Activated CD8-positive, alpha-beta memory T cell treated with anti-CD3 and anti-CD28 coated beads, Interleukin-2, amount 10 ng/mL, durations not matched to agents 7 days and 5 days (primary cell): Measurements from ENCODE around the gene NKAPL. TPM values are rescaled to one million over a fixed set of nuclear protein-coding genes. Genes with fewer than 3 reads are reported as not detected.

Experiments
- ATAC-seq: fragments of 150-1000 bp; cut with Tn5 transposase; one replicate; pipeline ENCODE4 v1.10.0; 2021; ENCODE audit warnings: moderate library complexity
- CTCF ChIA-PET: fragments of 350-600 bp; sonication (Branson Sonifier 250); formaldehyde crosslinking; loops from one replicate; lab custom pipeline; 2021; ENCODE audit warnings: antibody characterized with exemption; lab: Charles Lee
- DNase-seq: peaks from one replicate; pipeline ENCODE4 v3.0.0-alpha.2; 2020
- H3K27ac Mint-ChIP-seq: one replicate; pipeline ENCODE4 v1.8.0; 2021; ENCODE audit warnings: mild to moderate bottlenecking, mixed read lengths
- H3K27me3 Mint-ChIP-seq: one replicate; pipeline ENCODE4 v1.8.0; 2021; ENCODE audit warnings: mixed read lengths
- H3K36me3 Mint-ChIP-seq: one replicate; pipeline ENCODE4 v1.8.0; 2021; ENCODE audit warnings: mild to moderate bottlenecking, mixed read lengths
- H3K4me1 Mint-ChIP-seq: one replicate; pipeline ENCODE4 v1.8.0; 2021; ENCODE audit warnings: mixed read lengths
- H3K4me3 Mint-ChIP-seq: one replicate; pipeline ENCODE4 v1.8.0; 2021; ENCODE audit warnings: mild to moderate bottlenecking, moderate library complexity, mixed read lengths
- H3K9me3 Mint-ChIP-seq: one replicate; pipeline ENCODE4 v1.8.0; 2022; ENCODE audit warnings: low read depth, mixed read lengths
- total RNA-seq, 2 experiments: library from RNA; stranded (reverse); gene quantifications; one replicate each; pipeline ENCODE4 v1.2.3, GENCODE V29; 2021

Gene NKAPL
- under 1 TPM in 1 of 2 experiments, not detected in 1; 0.26 TPM for total RNA-seq

GRCh38 chr6:28258877-28259777 is at the start of gene NKAPL:
Gene NKAPL, plus strand, starts transcription at chr6:28259297. Its CDS starts 75 bp downstream, at chr6:28259372.
- Mint-ChIP-seq H3K4me3 (peak within 1 kb of the TSS; percentile 28), H3K27ac (peak within 1 kb of the TSS; percentile 47), H3K27me3 (peaks cover 7% of the 10 kb centered on the region), H3K36me3 (peaks cover 8% of the 10 kb centered on the region), H3K9me3 (peaks cover 4% of the 10 kb centered on the region), H3K4me1 (peaks cover 8% of the 10 kb centered on the region)
- DNase-seq: peak; percentile 67
- CTCF ChIA-PET: no interaction called here
- peak; percentile 60 for ATAC-seq

- Mint-ChIP-seq H3K4me1 (peaks cover 34% of the 10 kb centered on the region), H3K27ac (no peak overlapping the region), H3K36me3 (peaks cover 11% of the 10 kb centered on the region), H3K27me3 (peaks cover 89% of the 10 kb centered on the region), H3K9me3 (peaks cover 6% of the 10 kb centered on the region), H3K4me3 (no peak overlapping the region)
- DNase-seq (no peak), ATAC-seq (no peak)
- CTCF ChIA-PET: no interaction called here
Observed at GRCh38 chr6:28209753-28210535, 49.2 kb upstream of the NKAPL start.

GRCh38 chr6:28211840-28212509 is 47.1 kb upstream of the NKAPL start:
- Mint-ChIP-seq H3K4me1 (peaks cover 34% of the 10 kb centered on the region), H3K4me3 (peak overlapping the region; percentile 73), H3K27me3 (peaks cover 86% of the 10 kb centered on the region), H3K27ac (no peak overlapping the region), H3K36me3 (peaks cover 7% of the 10 kb centered on the region), H3K9me3 (no peaks in the 10 kb centered on the region)
- DNase-seq (peak; percentile 64), ATAC-seq (peak; percentile 47)
- CTCF ChIA-PET: interaction anchor here (0.8 to 0.9 kb wide), 2 partner anchors 107 to 144 kb away, joined by 3 read pairs; no protein-coding TSS in a partner anchor

- CTCF ChIA-PET: no interaction called here
- DNase-seq (peak; percentile 75), ATAC-seq (peak; percentile 46)
- no peak overlapping the region for H3K27ac Mint-ChIP-seq
- peaks cover 4% of the 10 kb centered on the region for H3K36me3 Mint-ChIP-seq
- peaks cover 28% of the 10 kb centered on the region for H3K4me1 Mint-ChIP-seq
- H3K9me3 Mint-ChIP-seq: no peaks in the 10 kb centered on the region
- peak overlapping the region; percentile 73 for H3K4me3 Mint-ChIP-seq
- peaks cover 82% of the 10 kb centered on the region for H3K27me3 Mint-ChIP-seq
Observed at GRCh38 chr6:28212510-28213212, 46.4 kb upstream of the NKAPL start.

GRCh38 chr6:28213213-28213523 is 45.9 kb upstream of the NKAPL start:
- Mint-ChIP-seq H3K27me3 (peaks cover 81% of the 10 kb centered on the region), H3K27ac (no peak overlapping the region), H3K4me3 (peak overlapping the region; percentile 73)

GRCh38 chr6:28215425-28215824 is 43.7 kb upstream of the NKAPL start:
- Mint-ChIP-seq H3K9me3 (no peaks in the 10 kb centered on the region), H3K4me1 (peaks cover 22% of the 10 kb centered on the region), H3K4me3 (no peak overlapping the region), H3K27me3 (peaks cover 80% of the 10 kb centered on the region), H3K36me3 (no peaks in the 10 kb centered on the region), H3K27ac (no peak overlapping the region)
- DNase-seq (no peak), ATAC-seq (no peak)
- CTCF ChIA-PET: no interaction called here

More at GRCh38 chr6:28213213-28213523, 45.9 kb upstream of the NKAPL start:
- H3K9me3 Mint-ChIP-seq: no peaks in the 10 kb centered on the region
- CTCF ChIA-PET: no interaction called here
- DNase-seq (no peak), ATAC-seq (no peak)
- H3K4me1 Mint-ChIP-seq: peaks cover 24% of the 10 kb centered on the region
- peaks cover 3% of the 10 kb centered on the region for H3K36me3 Mint-ChIP-seq

- Mint-ChIP-seq H3K4me1 (peaks cover 9% of the 10 kb centered on the region), H3K27ac (no peak overlapping the region), H3K9me3 (no peaks in the 10 kb centered on the region), H3K36me3 (no peaks in the 10 kb centered on the region), H3K4me3 (no peak overlapping the region), H3K27me3 (peaks cover 80% of the 10 kb centered on the region)
- ATAC-seq (no peak), DNase-seq (no peak)
- CTCF ChIA-PET: interaction anchor here (1.7 kb wide), 1 partner anchor 138 kb away, joined by 9 read pairs; no protein-coding TSS in a partner anchor
Observed at GRCh38 chr6:28217890-28218289, 41.2 kb upstream of the NKAPL start.

- peaks cover 4% of the 10 kb centered on the region for H3K4me1 Mint-ChIP-seq
- ATAC-seq: peak; percentile 73
- CTCF ChIA-PET: interaction anchor here (1.2 to 1.7 kb wide), 2 partner anchors 37 to 138 kb away, joined by 3 to 9 read pairs; no protein-coding TSS in a partner anchor
Observed at GRCh38 chr6:28218312-28219248, 40.5 kb upstream of the NKAPL start.

GRCh38 chr6:28220257-28221133 is 38.6 kb upstream of the NKAPL start:
- Mint-ChIP-seq H3K4me3 (no peak overlapping the region), H3K27ac (no peak overlapping the region), H3K9me3 (no peaks in the 10 kb centered on the region), H3K27me3 (peaks cover 66% of the 10 kb centered on the region), H3K4me1 (peaks cover 12% of the 10 kb centered on the region), H3K36me3 (no peaks in the 10 kb centered on the region)
- ATAC-seq (no peak), DNase-seq (no peak)
- CTCF ChIA-PET: interaction anchor here (1.5 to 1.6 kb wide), 2 partner anchors 32 to 135 kb away, joined by 4 to 5 read pairs; no protein-coding TSS in a partner anchor

More at GRCh38 chr6:28218312-28219248, 40.5 kb upstream of the NKAPL start:
- Mint-ChIP-seq H3K9me3 (no peaks in the 10 kb centered on the region), H3K27me3 (peaks cover 80% of the 10 kb centered on the region), H3K4me3 (peak overlapping the region; percentile 75), H3K27ac (no peak overlapping the region), H3K36me3 (no peaks in the 10 kb centered on the region)
- DNase-seq: peak; percentile 47

GRCh38 chr6:28224131-28225055 is 34.7 kb upstream of the NKAPL start:
- no peak for ATAC-seq
- Mint-ChIP-seq H3K4me1 (peaks cover 35% of the 10 kb centered on the region), H3K9me3 (no peaks in the 10 kb centered on the region), H3K27me3 (peaks cover 39% of the 10 kb centered on the region), H3K4me3 (peak overlapping the region; percentile 87), H3K27ac (peak overlapping the region; percentile 60), H3K36me3 (peaks cover 7% of the 10 kb centered on the region)
- DNase-seq: no peak
- CTCF ChIA-PET: no interaction called here
